T-cell (primary cell): Measurements from ENCODE around the gene CDH13. TPM values are rescaled to one million over a fixed set of nuclear protein-coding genes. Genes with fewer than 3 reads are reported as not detected.

Experiments used
- ATAC-seq, 4 experiments: fragments of 200-7000 bp in 3 of 4; fragments of 150-1000 bp in 1 of 4; cut with Tn5 transposase; replicated peaks in 1 of 4; 1 replicate in 3 of 4; 2 replicates in 1 of 4; pipeline ENCODE4 v1.10.0; 2021; ENCODE audit warnings: moderate library complexity in 3 of 4, mild to moderate bottlenecking in 2 of 4, moderate number of reproducible peaks in 1 of 4
- CTCF ChIA-PET, 2 donors: fragments of 300-600 bp; sonication (Branson Sonifier 250); formaldehyde crosslinking; loops; one replicate each; lab custom pipeline; 2022; ENCODE audit warnings: antibody characterized with exemption in 2 of 2; lab: Charles Lee
- POLR2A ChIA-PET, 2 donors: fragments of 300-600 bp; sonication (Branson Sonifier 250); formaldehyde crosslinking; loops; one replicate each; lab custom pipeline; 2022; ENCODE audit warnings: antibody characterized with exemption in 2 of 2; lab: Charles Lee
- DNase-seq, 35 experiments: peaks; one replicate each; pipeline versions ENCODE4 v3.0.0 to v3.0.0-alpha.2; 2013 to 2023
- H3K27ac ChIP-seq: one replicate; pipeline ENCODE4 v1.5.1; 2013; ENCODE audit warnings: low read length
- H3K27me3 ChIP-seq, 2 experiments: replicated peaks in 1 of 2; 1 replicate in 1 of 2; 2 replicates in 1 of 2; pipeline versions ENCODE4 v1.6.1 to v1.7.0; 2013; ENCODE audit warnings: low read length in 1 of 2, mixed read lengths in 1 of 2; ENCODE audit not compliant: control insufficient read depth in 2 of 2, insufficient read depth in 2 of 2; ENCODE audit errors: extremely low read depth in 1 of 2
- H3K36me3 ChIP-seq, 2 donors: 1 replicate in 1 of 2; 2 replicates in 1 of 2; pipeline versions ENCODE4 v1.6.1 to v1.7.0; 2013; ENCODE audit warnings: low read length in 1 of 2; ENCODE audit not compliant: control insufficient read depth in 2 of 2, insufficient read depth in 1 of 2; ENCODE audit errors: extremely low read depth in 1 of 2
- H3K4me1 ChIP-seq, 2 experiments: 1 replicate in 1 of 2; 2 replicates in 1 of 2; pipeline versions ENCODE4 v1.6.1 to v1.7.0; 2013; ENCODE audit warnings: low read length in 2 of 2, mixed read lengths in 1 of 2; ENCODE audit not compliant: insufficient read depth in 2 of 2, control insufficient read depth in 1 of 2; ENCODE audit errors: extremely low read depth in 1 of 2
- H3K4me3 ChIP-seq, 2 donors: 1 replicate in 1 of 2; 2 replicates in 1 of 2; pipeline versions ENCODE4 v1.5.1 to v1.7.0; 2013; ENCODE audit warnings: mild to moderate bottlenecking in 2 of 2, low read length in 1 of 2, moderate library complexity in 1 of 2; ENCODE audit not compliant: control insufficient read depth in 1 of 2; ENCODE audit errors: extremely low read depth in 1 of 2
- H3K9me3 ChIP-seq: 2 replicates; pipeline ENCODE4 v1.7.0; 2013
- H3K27ac Mint-ChIP-seq, 2 donors: one replicate each; pipeline ENCODE4 v1.8.0; 2020 to 2021; ENCODE audit warnings: mild to moderate bottlenecking in 2 of 2, mixed read lengths in 2 of 2
- H3K27me3 Mint-ChIP-seq, 2 donors: one replicate each; pipeline ENCODE4 v1.8.0; 2021 to 2022; ENCODE audit warnings: mixed read lengths in 2 of 2
- H3K36me3 Mint-ChIP-seq: one replicate; pipeline ENCODE4 v1.8.0; 2021; ENCODE audit warnings: mixed read lengths
- H3K4me1 Mint-ChIP-seq, 3 donors: one replicate each; pipeline ENCODE4 v1.8.0; 2020 to 2022; ENCODE audit warnings: mixed read lengths in 3 of 3, mild to moderate bottlenecking in 1 of 3
- H3K4me3 Mint-ChIP-seq, 3 donors: one replicate each; pipeline ENCODE4 v1.8.0; 2020 to 2022; ENCODE audit warnings: mild to moderate bottlenecking in 3 of 3, mixed read lengths in 3 of 3, moderate library complexity in 3 of 3
- H3K9me3 Mint-ChIP-seq, 3 donors: one replicate each; pipeline ENCODE4 v1.8.0; 2020 to 2022; ENCODE audit warnings: mixed read lengths in 3 of 3
- WGBS: methylation state at CpG from one replicate; pipeline ENCODE4 v1.1.5; 2013; ENCODE audit warnings: missing lambda C conversion rate; ENCODE audit not compliant: insufficient coverage; 5-methylcytosine and 5-hydroxymethylcytosine counted together
- total RNA-seq, 35 experiments: library from RNA in 6 of 35; stranded (reverse) in 6 of 35; fragments of 120-200 nt in 1 of 35; gene quantifications; one replicate each; pipeline versions ENCODE4 v1.2.1 to v1.2.4 and lab custom pipeline; 2013 to 2026

CDH13 gene
- total RNA-seq, 5 donors from 2014 or later (not counting 1 experiment from before 2014, with no cell fraction given) = not detected

DNA sequence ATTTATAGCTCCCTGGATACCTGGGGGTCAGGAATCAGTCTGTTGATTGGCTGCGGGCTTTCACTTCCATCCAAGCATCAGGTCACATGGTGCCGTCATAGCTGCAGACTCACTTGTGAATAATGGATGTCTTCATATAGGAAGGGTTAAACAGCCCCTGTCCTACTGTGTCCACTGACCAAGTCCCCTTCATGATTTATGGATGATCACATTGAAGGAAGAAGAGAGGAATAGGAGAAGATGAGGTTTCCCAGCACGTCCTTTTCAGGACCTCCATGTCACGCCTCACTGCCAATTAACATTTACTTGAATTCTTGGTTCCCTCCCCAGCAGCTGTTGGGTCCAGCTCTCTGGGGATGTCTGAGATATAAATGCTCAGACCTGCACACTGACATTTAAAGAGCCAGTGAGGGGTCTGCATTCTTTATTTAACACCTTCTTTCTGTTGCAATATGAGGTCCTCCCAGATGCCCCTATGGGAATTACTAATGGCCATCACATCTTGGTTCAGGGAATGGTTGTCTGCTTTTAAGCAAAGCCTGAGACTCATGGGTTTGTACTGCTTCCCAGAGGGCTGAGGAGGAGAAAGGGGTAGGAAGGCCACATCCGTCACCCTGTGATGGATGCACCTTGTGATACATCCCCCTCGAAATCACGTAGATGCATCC lies 950.4 kb downstream of the CDH13 start:
- Mint-ChIP-seq H3K4me3 (no peak overlapping the region), H3K36me3 (no peaks in the 10 kb centered on the region), H3K27me3 (peaks cover 0 to 13% of the 10 kb centered on the region in 2 donors), H3K9me3 (peaks cover 4 to 8% (median 4%) of the 10 kb centered on the region in 3 donors), H3K4me1 (no peaks in the 10 kb centered on the region), H3K27ac (no peak overlapping the region)
- Histone ChIP-seq H3K4me1 (no peaks in the 10 kb centered on the region), H3K27me3 (peaks cover 0 to 2% of the 10 kb centered on the region in 2 experiments), H3K27ac (no peak overlapping the region), H3K36me3 (no peaks in the 10 kb centered on the region), H3K9me3 (no peaks in the 10 kb centered on the region), H3K4me3 (no peak overlapping the region)
- DNase-seq = no peak
- no CpG with 5 or more reads among the region's 7 CpGs for WGBS
- ATAC-seq = no peak
- CTCF ChIA-PET = no interaction called here
- POLR2A ChIA-PET = no interaction called here

DNA sequence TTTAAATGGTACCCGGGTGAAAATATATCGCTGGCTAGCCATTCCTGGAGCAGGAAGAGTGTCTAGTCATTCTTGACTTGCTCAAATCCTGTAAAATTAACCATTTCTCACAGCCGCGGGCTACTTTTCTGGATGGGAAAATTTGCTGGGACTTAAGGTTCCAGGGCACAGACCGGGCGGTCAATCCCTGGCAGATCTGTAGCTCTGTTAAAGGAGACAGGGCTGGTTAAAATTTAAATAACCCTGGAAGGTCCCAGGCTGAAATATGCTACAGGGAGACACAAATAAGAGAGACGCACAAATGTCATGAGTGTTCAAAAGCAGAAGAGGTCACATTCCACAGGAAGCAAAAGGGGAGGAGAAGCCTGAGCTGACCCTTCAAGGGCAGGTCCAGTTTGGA lies 951.4 kb downstream of the CDH13 start:
- Histone ChIP-seq H3K4me1 (no peaks in the 10 kb centered on the region), H3K36me3 (no peaks in the 10 kb centered on the region), H3K9me3 (no peaks in the 10 kb centered on the region), H3K27me3 (peaks cover 0 to 2% of the 10 kb centered on the region in 2 experiments), H3K27ac (no peak overlapping the region), H3K4me3 (no peak overlapping the region)
- POLR2A ChIA-PET = no interaction called here
- DNase-seq (no peak), ATAC-seq (no peak)
- 95% methylated on average over 3 of the region's 7 CpGs for WGBS
- H3K4me1 Mint-ChIP-seq = no peaks in the 10 kb centered on the region
- CTCF ChIA-PET = no interaction called here
- H3K4me3 Mint-ChIP-seq = no peak overlapping the region
- H3K36me3 Mint-ChIP-seq = no peaks in the 10 kb centered on the region
- H3K27me3 Mint-ChIP-seq = peaks cover 0 to 10% of the 10 kb centered on the region in 2 donors
- peaks cover 4 to 5% (median 4%) of the 10 kb centered on the region in 3 donors for H3K9me3 Mint-ChIP-seq
- no peak overlapping the region for H3K27ac Mint-ChIP-seq

DNA sequence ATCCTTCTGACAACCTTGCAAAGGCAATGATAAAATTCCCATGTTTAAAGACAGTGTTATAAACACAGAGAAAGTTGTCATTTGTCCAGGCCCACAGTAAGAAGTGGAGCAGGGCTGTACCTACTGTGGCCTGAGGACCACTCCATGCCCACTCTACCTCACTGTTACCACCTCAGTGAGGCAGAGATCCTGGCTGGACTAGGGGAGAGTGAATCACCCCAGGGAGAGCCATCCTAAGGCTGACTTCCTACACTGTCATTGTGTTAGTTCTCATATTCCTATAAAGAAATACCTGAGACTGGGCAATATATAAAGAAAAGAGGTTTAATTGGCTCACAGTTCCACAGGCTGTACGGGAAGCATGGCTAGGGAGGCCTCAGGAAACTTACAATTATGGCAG lies 952.3 kb downstream of the CDH13 start:
- WGBS = no CpG with 5 or more reads among the region's 1 CpG
- peaks cover 0 to 10% of the 10 kb centered on the region in 2 donors for H3K27me3 Mint-ChIP-seq
- CTCF ChIA-PET = no interaction called here

DNA sequence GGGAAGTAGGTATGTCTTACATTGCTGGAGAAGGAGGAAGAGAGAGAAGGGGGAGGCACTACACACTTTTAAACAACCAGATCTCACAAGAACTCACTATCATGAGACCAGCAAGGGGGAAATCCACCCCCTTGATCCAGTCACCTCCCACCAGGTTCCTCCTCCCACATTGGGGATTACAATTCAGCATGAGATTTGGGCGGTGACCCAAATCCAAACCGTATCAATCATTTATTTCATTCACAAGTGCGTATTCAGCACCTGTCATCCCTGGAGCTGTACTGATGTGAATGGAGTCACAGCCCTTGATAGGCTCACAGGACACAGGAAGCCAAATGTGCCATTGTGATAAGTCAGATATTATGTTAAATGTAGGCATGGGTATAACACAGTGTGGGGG lies 952.7 kb downstream of the CDH13 start:
- CTCF ChIA-PET = no interaction called here
- Mint-ChIP-seq H3K4me3 (no peak overlapping the region), H3K4me1 (no peaks in the 10 kb centered on the region), H3K27me3 (peaks cover 0 to 10% of the 10 kb centered on the region in 2 donors), H3K9me3 (peaks cover 4 to 5% (median 4%) of the 10 kb centered on the region in 3 donors), H3K27ac (no peak overlapping the region), H3K36me3 (no peaks in the 10 kb centered on the region)
- no peak for DNase-seq
- POLR2A ChIA-PET = no interaction called here
- Histone ChIP-seq H3K27ac (no peak overlapping the region), H3K9me3 (no peaks in the 10 kb centered on the region), H3K4me3 (no peak overlapping the region), H3K27me3 (peaks cover 0 to 2% of the 10 kb centered on the region in 2 experiments), H3K4me1 (no peaks in the 10 kb centered on the region), H3K36me3 (no peaks in the 10 kb centered on the region)
- ATAC-seq = no peak
- no CpG with 5 or more reads among the region's 3 CpGs for WGBS

More for the DNA sequence above, 952.3 kb downstream of the CDH13 start:
- Mint-ChIP-seq H3K4me3 (no peak overlapping the region), H3K36me3 (no peaks in the 10 kb centered on the region), H3K27ac (no peak overlapping the region), H3K4me1 (no peaks in the 10 kb centered on the region), H3K9me3 (peaks cover 4 to 5% (median 4%) of the 10 kb centered on the region in 3 donors)
- POLR2A ChIA-PET = no interaction called here
- peaks cover 0 to 2% of the 10 kb centered on the region in 2 experiments for H3K27me3 ChIP-seq
- H3K9me3 ChIP-seq = no peaks in the 10 kb centered on the region
- H3K27ac ChIP-seq = no peak overlapping the region
- ATAC-seq = no peak
- DNase-seq = no peak
- H3K4me3 ChIP-seq = no peak overlapping the region
- no peaks in the 10 kb centered on the region for H3K36me3 ChIP-seq
- H3K4me1 ChIP-seq = no peaks in the 10 kb centered on the region

DNA sequence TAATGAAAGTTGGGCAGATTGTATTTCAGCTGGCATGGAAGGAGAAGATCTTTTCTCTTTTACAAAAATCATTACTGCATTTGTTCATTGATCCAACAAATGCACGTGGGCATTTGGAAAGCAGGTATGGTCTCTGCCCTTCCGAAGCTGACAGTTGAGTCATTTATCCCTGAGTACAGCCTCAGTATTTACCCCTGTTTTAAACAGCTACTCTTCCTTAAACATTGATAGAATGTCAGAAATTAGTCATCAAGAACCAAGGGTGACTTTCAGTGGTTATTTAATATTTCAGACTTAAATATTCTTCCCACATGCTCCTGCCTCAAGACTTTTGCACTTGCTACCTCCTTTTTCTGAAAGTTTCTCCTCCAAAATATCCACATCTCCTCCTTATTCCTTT lies 954.3 kb downstream of the CDH13 start:
- ATAC-seq = no peak
- WGBS = 60% methylated on average over 1 of the region's 2 CpGs
- H3K4me3 Mint-ChIP-seq = no peak overlapping the region
- H3K36me3 Mint-ChIP-seq = no peaks in the 10 kb centered on the region
- DNase-seq = no peak
- Histone ChIP-seq H3K36me3 (no peaks in the 10 kb centered on the region), H3K27ac (no peak overlapping the region), H3K27me3 (peaks cover 0 to 2% of the 10 kb centered on the region in 2 experiments), H3K9me3 (no peaks in the 10 kb centered on the region), H3K4me3 (no peak overlapping the region), H3K4me1 (no peaks in the 10 kb centered on the region)
- H3K27ac Mint-ChIP-seq = no peak overlapping the region
- H3K4me1 Mint-ChIP-seq = no peaks in the 10 kb centered on the region
- peaks cover 0 to 6% of the 10 kb centered on the region in 2 donors for H3K27me3 Mint-ChIP-seq
- CTCF ChIA-PET = no interaction called here
- POLR2A ChIA-PET = no interaction called here
- H3K9me3 Mint-ChIP-seq = peaks cover 2 to 3% (median 2%) of the 10 kb centered on the region in 3 donors

DNA sequence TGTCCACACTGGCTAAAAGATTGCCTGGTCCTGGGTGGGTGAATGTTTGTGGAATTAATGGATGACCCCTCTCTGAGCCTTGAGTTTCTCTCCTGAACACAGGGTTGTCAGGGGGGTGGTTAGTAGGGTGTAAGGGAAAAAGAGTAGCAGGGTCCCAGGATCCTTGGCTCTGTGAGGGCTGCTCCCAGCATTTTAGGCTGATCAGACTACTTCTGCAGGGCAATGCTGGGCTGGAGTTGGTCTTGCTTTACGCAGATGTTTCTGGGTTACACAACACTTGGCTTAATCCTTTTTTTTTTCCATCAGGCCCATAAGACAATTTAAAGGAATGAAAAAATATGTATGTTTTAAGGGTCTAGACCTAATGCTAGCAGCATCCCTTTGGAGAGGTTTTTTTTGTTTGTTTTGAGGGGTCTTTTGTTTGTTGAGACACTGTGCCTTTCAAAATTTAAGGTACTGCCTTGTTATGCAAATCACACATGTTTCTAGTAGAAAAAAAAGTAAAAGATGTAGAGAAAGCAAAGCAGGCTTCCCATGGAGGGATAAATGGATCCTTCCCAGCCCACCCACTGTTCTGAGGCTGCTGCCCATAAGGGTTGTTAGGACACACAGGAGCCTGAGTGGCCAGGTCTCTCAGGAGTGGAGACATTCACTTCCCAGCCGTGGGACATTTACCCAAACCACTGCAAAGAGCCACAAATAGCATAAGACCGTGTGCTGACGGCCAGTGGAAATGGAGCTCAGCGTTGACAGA lies 955.4 kb downstream of the CDH13 start:
- no peak overlapping the region for H3K4me3 Mint-ChIP-seq
- Histone ChIP-seq H3K36me3 (no peaks in the 10 kb centered on the region), H3K9me3 (no peaks in the 10 kb centered on the region), H3K4me3 (no peak overlapping the region), H3K27ac (no peak overlapping the region), H3K4me1 (no peaks in the 10 kb centered on the region), H3K27me3 (peaks cover 0 to 2% of the 10 kb centered on the region in 2 experiments)
- 65% methylated on average over 4 of the region's 5 CpGs for WGBS
- H3K27ac Mint-ChIP-seq = no peak overlapping the region
- peaks cover 0 to 6% of the 10 kb centered on the region in 2 donors for H3K27me3 Mint-ChIP-seq
- H3K36me3 Mint-ChIP-seq = no peaks in the 10 kb centered on the region
- ChIA-PET CTCF (no interaction called here), POLR2A (no interaction called here)
- DNase-seq (no peak), ATAC-seq (no peak)
- no peaks in the 10 kb centered on the region for H3K4me1 Mint-ChIP-seq
- H3K9me3 Mint-ChIP-seq = no peaks in the 10 kb centered on the region
